GM12865 (cell line): Measurements from ENCODE around the gene ZFR.
"Not testable (repeated sequence)": the region's sequence is repeated elsewhere in the genome, so short reads cannot be mapped to it uniquely, and the experiment has no call there.

Experiments
- DNase-seq: peaks from one replicate; pipeline ENCODE4 v3.0.0; 2010; ENCODE audit warnings: low read depth
- H3K4me3 ChIP-seq: 2 replicates; pipeline ENCODE4 v1.5.1; 2011; ENCODE audit warnings: mild to moderate bottlenecking, low read depth, low read length, control low read depth
- TF ChIP-seq, protein P1 (sequence below): IDR thresholded peaks from 2 replicates; pipeline ENCODE4 v1.5.1; 2011; ENCODE audit warnings: low read length, control low read depth, low read depth, inconsistent platforms; ENCODE audit not compliant: insufficient read depth; ENCODE audit errors: missing control alignments

The ZFR gene

DNA sequence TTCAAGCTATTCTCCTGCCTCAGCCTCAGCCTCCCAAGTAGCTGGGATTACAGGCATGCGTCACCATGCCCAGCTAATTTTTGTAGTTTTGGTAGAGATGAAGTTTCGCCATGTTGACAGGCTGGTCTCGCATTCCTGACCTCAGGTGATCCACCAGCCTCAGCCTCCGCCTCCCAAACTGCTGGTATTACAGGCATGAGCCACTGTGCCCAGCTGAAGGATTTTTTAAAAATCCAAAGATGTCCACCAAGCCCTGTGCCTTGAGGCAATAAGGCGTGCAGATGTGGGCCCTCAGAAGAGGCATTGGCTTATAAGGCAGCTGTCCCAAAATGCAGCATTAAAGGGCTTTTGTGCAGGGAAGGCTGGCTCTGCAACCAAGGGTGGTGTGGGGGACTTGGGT, 10.3 kb upstream of the ZFR start:
- H3K4me3 ChIP-seq: no peak overlapping the region
- TF ChIP-seq, protein P1, sequence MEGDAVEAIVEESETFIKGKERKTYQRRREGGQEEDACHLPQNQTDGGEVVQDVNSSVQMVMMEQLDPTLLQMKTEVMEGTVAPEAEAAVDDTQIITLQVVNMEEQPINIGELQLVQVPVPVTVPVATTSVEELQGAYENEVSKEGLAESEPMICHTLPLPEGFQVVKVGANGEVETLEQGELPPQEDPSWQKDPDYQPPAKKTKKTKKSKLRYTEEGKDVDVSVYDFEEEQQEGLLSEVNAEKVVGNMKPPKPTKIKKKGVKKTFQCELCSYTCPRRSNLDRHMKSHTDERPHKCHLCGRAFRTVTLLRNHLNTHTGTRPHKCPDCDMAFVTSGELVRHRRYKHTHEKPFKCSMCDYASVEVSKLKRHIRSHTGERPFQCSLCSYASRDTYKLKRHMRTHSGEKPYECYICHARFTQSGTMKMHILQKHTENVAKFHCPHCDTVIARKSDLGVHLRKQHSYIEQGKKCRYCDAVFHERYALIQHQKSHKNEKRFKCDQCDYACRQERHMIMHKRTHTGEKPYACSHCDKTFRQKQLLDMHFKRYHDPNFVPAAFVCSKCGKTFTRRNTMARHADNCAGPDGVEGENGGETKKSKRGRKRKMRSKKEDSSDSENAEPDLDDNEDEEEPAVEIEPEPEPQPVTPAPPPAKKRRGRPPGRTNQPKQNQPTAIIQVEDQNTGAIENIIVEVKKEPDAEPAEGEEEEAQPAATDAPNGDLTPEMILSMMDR: no peak
- DNase-seq: no peak

DNA sequence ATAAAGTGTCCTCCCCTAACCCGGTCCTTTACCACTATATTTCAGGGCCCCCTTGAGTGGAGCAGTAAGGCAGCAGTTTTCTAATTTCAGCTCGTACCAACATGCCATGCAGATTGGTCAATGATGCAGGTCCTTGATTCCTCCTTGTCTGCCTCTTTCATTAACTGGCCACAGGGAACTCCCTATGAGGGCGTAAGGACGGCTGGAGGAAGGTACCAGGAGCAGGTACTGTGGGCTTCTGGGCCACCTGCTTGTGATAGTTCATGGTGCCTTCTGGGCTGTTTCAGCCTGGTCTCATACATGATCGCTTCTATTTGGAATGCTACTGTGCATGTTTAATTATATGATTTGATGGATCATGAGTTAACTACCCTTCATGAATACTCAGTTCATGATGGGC, 9.4 kb upstream of the ZFR start:
- no peak overlapping the region for H3K4me3 ChIP-seq
- no peak for DNase-seq
- TF ChIP-seq, protein P1: no peak

DNA sequence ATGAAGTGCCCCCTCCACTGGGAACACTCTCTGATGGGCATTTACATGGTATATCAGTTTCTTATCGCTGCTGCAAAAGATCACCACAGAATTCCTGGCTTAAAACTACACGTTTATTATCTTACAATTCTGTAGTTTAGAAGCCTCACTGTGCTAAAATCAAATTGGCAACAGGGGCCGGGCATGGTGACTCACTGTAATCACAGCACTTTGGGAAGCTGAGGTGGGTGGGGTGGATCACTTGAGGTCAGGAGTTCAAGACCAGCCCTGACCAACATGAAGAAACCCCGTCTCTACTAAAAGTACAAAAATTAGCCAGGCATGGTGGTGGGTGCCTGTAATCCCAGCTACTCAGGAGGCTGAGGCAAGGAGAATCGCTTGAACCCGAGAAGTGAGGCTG, 7.8 kb upstream of the ZFR start:
- not testable (repeated sequence) for H3K4me3 ChIP-seq, DNase-seq

DNA sequence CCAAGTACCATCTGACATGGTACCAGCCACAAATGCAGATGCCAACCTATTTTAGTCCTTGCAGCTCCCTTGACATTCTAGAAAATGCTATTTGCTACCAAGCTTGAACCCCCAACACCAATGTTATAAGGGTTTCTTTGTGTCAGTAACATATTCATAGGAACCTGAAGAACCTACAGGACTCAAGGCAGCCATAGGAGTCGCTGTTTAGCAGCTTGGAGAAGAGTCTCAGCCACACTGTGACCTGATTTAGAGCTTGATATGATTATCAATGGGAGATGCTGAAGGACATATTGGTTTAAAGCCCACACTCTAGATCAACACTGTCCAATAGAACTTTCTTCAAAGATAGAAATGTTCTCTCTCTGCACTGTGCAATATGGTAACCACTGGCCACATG, 6.4 kb upstream of the ZFR start:
- peak; percentile 38 for DNase-seq
- H3K4me3 ChIP-seq: no peak overlapping the region
- TF ChIP-seq, protein P1: peak; percentile 42

DNA sequence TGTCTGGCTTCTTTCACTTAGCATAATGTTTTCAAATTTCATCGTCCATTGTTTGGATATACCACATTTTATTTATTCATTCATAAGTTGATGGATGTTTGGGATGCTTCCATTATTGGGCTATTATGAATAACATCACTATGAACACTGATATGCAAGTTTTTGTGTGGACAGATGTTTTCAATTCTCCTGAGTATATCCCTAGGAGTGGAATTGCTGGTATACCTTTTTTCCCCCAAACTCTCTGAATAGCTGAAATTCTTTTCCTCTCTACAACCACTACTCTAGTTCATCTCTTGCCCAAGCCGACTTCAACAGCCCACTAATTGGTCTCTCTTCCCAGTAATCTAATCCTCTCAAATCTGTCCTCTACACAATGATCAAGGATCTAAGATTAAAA, 4.7 kb upstream of the ZFR start:
- H3K4me3 ChIP-seq: no peak overlapping the region
- DNase-seq: no peak
- TF ChIP-seq, protein P1: no peak

DNA sequence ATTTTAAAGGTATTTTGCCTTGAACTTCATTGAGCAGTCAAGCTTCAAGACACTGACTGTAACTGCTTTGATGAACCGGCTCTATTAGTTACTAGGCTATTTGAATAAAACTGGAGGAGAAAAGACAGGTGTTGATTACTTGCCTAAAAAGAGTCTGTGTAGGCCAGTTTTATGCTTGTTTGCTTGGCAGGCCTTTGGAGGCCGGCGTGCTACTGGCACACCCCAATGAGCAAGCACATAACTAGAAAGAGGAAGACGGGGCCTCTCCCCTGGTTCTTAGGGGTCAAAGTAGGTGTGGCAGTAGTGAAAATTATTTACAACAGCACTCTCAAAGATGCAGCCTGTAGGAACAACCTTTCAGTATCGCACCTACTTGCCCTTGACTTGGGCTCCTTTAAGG, 2.1 kb upstream of the ZFR start:
- peak; percentile 25 for DNase-seq
- TF ChIP-seq, protein P1: no peak
- H3K4me3 ChIP-seq: no peak overlapping the region

DNA sequence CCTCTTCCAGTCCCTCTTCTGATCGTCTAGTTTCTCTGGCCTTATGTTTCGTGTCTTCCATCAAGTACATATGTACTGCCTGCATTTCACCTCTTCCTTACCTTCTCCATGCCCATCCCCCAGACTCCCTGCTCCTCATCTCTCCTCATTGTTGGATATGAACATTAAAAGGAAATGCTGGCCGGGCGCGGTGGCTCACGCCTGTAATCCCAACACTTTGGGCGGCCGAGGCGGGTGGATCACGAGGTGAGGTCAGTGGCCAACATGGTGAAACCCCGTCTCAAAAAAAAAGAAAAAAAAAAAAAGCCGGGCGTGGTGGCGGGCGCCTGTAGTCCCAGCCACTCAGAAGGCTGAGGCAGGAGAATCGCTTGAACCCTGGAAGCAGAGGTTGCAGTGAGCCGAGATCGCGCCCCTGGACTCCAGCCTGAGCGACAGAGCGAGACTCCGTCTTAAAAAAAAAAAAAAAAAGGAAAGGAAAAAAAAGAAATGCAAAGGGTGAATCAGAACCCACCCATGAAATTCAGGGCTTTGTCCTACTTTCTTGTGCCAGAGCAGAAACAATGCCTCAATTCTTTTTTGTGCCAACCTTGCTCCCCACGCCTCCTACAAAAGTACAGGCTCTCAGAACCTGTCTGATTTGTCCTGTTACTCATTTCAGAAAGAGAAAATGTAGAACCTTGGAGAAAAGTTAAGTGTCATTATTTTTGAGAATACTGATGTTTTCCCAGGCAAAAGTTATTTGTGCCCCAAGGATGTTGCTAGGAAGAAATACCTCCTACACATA, 1.5 kb upstream of the ZFR start:
- H3K4me3 ChIP-seq: no peak overlapping the region
- DNase-seq: no peak
- TF ChIP-seq, protein P1: no peak
